C4-2B (cell line): ENCODE data around the gene USH1G.

Source experiments
- H3K27ac ChIP-seq: fragments of 450-650 bp; 2 replicates; pipeline ENCODE4 v1.5.1; 2017
- CTCF ChIP-seq: fragments of 450-650 bp; conservative IDR thresholded peaks from 2 replicates; pipeline ENCODE4 v1.5.1; 2017; ENCODE audit warnings: mild to moderate bottlenecking
- ZFX ChIP-seq: fragments of 450-650 bp; IDR thresholded peaks from 2 replicates; pipeline ENCODE4 v1.6.1; 2017

Gene USH1G

DNA sequence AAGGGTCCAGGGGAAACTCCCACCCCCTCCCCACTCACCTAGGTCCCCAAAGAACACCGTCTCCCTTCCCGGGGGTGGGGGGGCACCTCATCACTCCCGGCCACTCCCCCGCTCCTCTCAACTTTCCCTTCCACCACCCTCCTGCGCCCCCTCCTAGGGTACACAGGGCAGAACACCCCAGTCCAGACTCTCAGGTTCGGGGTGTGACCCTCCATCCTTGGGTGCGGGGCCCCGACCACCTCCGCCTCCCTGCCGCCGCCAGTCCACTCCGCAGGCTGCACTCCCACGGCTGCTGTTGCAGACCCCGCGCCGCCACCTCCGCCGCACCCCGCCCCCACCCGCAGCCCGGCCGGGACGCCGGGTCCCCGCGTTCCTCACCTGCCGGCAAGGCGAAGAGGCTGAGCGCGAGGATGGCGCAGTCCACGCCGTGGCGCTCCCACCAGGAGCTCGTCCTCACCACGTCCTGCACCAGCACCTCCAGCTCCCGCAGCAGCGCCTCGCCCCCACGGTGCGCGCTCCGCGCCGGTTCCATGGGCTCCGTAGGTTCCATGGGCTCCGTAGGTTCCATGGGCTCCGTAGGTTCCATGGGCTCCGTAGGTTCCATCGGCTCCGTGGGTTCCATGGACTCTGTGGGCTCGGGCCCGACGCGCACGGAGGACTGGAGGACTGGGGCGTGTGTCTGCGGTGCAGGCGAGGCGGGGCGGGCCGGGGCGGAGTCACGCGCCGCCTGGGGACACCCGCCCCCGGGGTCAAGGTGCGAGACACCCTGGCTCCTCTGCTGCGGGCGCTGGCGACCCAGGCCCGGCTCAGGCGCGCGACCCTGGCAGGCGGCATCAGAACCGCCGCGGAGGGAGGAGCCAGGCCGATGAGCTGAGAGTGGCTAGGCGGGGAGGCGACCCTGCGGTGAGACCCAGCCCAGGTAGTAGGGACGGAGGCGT, 29.8 kb downstream of the USH1G start, which contains the start of gene FADS6:
FADS6 (minus strand) TSS at position 660 of the 938 bp plus-strand sequence; CDS start at position 622, 38 bp downstream.
- TF ChIP-seq CTCF (no peak), ZFX (no peak)
- no peak within 1 kb of the TSS for H3K27ac ChIP-seq

GRCh38 chr17:74892013-74892841, 30.8 kb downstream of the USH1G start:
- no peak for TF ChIP-seq ZFX
- no peak for TF ChIP-seq CTCF
- H3K27ac ChIP-seq, result no peak overlapping the region

DNA sequence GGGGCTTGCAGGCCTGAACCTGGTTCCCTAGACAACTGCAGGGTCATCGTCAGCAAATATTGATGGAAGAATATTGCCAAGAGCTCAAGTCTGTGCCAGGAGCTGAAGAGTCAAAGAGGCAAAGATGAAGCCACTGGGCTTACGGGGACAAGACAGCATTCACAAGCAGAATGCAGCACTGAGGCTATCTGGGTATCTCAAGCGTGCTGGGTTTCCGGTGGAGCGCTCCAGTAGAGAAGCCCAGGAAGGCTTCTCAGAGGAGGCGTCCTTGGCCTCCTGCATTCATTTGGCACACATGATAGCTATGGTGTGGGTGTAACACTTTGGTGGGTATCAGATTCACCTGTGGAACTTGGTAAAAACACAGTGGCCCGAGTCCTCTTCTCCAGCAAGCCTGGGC, 32.5 kb downstream of the USH1G start:
- TF ChIP-seq CTCF (no peak), ZFX (no peak)
- H3K27ac ChIP-seq, result no peak overlapping the region

DNA sequence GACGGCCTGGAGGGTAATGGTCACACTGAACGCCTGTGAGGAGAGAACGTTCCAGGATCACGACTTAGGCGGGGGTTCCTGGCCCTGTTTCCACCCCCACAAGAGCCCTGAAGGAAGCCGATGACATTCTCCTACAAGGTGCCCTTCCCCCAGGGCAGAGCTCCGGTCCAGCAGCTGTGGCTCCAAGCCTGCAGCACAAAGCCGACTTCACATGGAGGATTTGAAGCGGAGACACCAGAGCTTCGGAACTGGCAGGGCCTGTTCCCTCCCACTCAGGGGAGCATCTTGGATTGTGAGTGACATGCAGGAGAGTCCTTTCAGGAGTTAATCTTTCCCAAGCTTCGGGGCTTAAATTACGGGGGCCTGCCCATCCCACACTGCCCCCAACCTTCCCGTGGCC, 34.6 kb downstream of the USH1G start:
- TF ChIP-seq CTCF (no peak), ZFX (no peak)
- no peak overlapping the region for H3K27ac ChIP-seq

DNA sequence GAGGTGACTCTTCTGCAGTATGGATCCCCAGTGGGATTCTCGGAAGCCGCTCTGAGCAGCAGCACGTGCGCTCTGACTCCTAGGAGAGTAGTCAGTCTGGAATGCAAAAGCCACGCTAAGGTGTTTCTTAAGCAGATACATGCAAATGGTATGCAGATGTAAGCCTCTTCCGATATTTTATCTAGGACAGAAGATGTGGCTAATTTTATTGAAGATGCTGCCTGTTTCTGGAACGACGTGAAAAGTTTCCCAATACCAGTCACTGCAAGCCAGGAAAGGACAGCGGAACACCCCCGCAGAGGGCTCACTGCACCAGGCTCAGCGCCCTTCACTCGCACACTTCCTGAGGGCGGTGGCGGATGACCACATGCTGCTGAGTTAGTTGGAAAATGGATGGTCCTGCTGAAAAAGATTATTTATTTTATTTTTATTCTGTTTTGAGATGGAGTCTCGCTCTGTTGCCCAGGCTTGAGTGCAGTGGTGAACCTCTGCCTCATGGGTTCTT, 39.8 kb downstream of the USH1G start:
- TF ChIP-seq ZFX, result no peak
- no peak overlapping the region for H3K27ac ChIP-seq

DNA sequence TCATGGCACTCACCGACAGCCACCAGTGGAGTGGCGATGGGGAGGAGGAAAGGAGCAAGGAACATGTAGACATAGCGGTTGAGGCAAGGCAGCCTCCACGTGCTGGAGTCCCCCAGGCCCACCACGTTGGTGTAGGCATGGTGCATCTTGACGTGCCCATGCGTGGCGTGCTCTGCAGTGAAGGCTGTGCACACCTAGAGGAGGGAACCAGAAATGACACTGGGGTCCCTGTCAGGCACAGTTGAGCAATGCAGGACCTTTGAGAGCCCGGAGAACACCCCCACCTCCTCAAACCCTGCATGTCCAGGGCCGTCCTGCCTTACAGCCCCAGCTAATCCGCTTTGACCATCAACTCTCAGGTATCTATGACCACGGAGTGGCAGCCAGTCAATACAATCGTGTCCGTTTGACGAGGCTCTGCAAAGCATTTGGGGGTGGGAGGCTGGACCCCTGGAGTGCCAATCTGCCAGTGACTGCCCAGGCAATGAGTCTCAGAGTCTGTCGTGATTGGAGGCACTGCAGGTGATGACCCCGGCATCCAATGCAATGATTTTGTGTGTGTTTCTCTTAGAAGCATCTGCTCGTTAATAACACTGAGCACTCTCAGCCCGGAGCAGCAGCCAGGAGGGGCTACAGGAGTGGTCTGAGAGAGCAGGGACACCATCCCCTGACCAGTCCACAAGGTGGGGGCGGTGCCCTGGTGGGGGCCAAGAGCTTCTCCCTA, 40.4 kb downstream of the USH1G start:
- TF ChIP-seq ZFX (no peak), CTCF (no peak)
- H3K27ac ChIP-seq, result no peak overlapping the region

DNA sequence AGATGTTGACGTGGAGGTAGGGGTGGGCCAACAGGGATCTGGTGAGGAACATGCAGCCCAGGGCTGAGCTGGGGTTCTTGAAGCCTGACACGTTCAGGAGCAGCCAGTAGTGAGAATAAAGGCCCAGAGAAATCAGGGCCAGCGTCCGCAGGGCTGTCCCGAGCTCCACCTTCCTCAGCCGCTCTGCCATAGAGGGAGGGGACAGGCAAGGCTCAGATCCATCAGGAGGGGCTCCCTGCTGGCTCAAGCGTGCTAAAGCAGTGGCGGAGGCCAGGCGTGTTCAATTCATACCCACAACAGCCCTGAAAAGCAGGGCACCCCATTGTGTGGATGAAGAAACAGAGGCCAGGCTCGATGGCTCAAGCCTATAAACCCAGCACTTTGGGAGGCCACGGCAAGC, 42.0 kb downstream of the USH1G start:
- H3K27ac ChIP-seq, result no peak overlapping the region
- TF ChIP-seq ZFX (no peak), CTCF (no peak)
